Transverse colon (tissue), 4 donors: ENCODE measurements around the gene SNRPA1.

Experiments
- EP300 ChIP-seq: sonication (generic); formaldehyde crosslinking; IDR thresholded peaks from one replicate; pipeline ENCODE4 v1.6.1; 2017; ENCODE audit warnings: antibody characterized with exemption, low read depth
- POLR2A ChIP-seq: fragments of 450-650 bp; IDR thresholded peaks from one replicate; pipeline ENCODE4 v1.6.1; 2016; ENCODE audit warnings: antibody characterized with exemption, mild to moderate bottlenecking, moderate library complexity
- POLR2AphosphoS5 ChIP-seq, 3 donors: sonication (generic); formaldehyde crosslinking; IDR thresholded peaks; one replicate each; pipeline ENCODE4 v1.6.1; 2016; ENCODE audit warnings: antibody characterized with exemption in 3 of 3
- TF ChIP-seq, protein P1 (sequence below), 5 experiments: fragments of 200-600 bp in 3 of 5; fragments of 450-650 bp in 2 of 5; sonication (generic) in 3 of 5; IDR thresholded peaks; 1 replicate in 2 of 5; 2 replicates in 3 of 5; pipeline ENCODE4 v1.5.1; 2016 to 2017; ENCODE audit warnings: antibody characterized with exemption in 5 of 5, inconsistent platforms in 3 of 5, mild to moderate bottlenecking in 2 of 5, moderate library complexity in 1 of 5

DNA sequence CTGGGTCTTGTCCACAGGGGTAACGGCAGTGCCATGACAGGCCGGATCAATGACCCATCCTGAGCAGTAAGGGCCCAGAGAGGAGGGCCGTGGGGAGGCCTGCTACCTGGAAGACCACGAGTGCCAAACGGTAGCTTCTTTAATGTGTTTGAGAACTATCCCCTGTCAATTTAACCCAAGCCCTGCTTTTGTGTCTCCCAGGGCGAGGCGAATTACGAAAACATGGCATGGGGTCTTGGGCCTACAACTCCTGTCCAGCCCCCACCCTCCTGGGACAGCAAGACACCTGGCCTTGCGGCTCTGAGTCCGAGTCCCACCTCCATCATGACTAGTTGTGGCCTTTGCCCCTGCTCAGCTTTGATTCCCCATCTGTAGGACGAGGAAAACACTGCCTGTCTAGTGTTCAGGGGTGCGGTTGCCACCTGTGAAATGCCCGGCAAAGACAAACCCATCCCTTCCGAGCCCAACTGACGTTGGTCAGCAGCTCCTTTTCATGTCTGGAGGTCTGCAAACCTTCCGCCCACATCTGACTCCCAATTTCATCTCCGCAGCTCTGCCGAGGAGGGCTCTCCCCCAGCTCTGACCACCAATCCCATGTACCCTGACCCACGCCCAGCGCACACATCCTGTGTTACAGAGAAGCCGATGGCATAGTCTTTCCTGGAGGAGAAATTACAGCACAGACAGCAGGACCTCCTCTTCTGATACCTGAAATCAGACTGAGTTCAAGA is 28.9 kb upstream of the SNRPA1 start:
- TF ChIP-seq, protein P1, sequence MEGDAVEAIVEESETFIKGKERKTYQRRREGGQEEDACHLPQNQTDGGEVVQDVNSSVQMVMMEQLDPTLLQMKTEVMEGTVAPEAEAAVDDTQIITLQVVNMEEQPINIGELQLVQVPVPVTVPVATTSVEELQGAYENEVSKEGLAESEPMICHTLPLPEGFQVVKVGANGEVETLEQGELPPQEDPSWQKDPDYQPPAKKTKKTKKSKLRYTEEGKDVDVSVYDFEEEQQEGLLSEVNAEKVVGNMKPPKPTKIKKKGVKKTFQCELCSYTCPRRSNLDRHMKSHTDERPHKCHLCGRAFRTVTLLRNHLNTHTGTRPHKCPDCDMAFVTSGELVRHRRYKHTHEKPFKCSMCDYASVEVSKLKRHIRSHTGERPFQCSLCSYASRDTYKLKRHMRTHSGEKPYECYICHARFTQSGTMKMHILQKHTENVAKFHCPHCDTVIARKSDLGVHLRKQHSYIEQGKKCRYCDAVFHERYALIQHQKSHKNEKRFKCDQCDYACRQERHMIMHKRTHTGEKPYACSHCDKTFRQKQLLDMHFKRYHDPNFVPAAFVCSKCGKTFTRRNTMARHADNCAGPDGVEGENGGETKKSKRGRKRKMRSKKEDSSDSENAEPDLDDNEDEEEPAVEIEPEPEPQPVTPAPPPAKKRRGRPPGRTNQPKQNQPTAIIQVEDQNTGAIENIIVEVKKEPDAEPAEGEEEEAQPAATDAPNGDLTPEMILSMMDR (IDR thresholded peaks at IDR 0.05): no peak
- TF ChIP-seq POLR2A (no peak), POLR2AphosphoS5 (IDR thresholded peaks at IDR 0.05) (no peak), EP300 (no peak)
